ENCODE measurements around the gene PARP12. TPM values are rescaled to one million over a fixed set of nuclear protein-coding genes. Genes with fewer than 3 reads are reported as not detected.

The PARP12 gene
- total and polyA plus RNA-seq, 4 donors: 30.0 to 56.8 (median 47.6) TPM

- Histone ChIP-seq H3K9me3 (ENCODE audit: control insufficient read depth in 4 of 4, insufficient read depth in 3 of 4, low read length in 3 of 4) (no peaks in the 10 kb centered on the region), H3K4me3 (no peak overlapping the region), H3K27me3 (ENCODE audit: control insufficient read depth in 3 of 3, insufficient read depth in 3 of 3, low read length in 2 of 3) (no peaks in the 10 kb centered on the region), H3K36me3 (ENCODE audit: control insufficient read depth in 4 of 4, insufficient read depth in 4 of 4, low read length in 4 of 4) (peaks cover 0 to 12% (median 0%) of the 10 kb centered on the region in 4 donors), H3K27ac (ENCODE audit: low read depth in 1 of 2, low read length in 1 of 2) (no peak overlapping the region), H3K4me1 (ENCODE audit: control insufficient read depth in 5 of 5, insufficient read depth in 5 of 5, low read length in 5 of 5) (no peaks in the 10 kb centered on the region), H3K9ac (ENCODE audit: insufficient read depth in 1 of 2, low read length in 2 of 2) (no peak overlapping the region)
- WGBS, 2 donors: 82 to 91% methylated on average over 15 of the region's 15 CpGs
- no peak for TF ChIP-seq CTCF (IDR thresholded peaks at IDR 0.05; ENCODE audit: control extremely low read depth, extremely low read depth)
- peak in 1 of 3 donors; percentile 11 for DNase-seq
- no peak for ATAC-seq (ENCODE audit: insufficient read depth, low FRiP score)
Measured at GRCh38 chr7:140017543-140017942, 45.2 kb downstream of the PARP12 start.

GRCh38 chr7:140017034-140017433, 45.7 kb downstream of the PARP12 start:
- H3K9me3 ChIP-seq (ENCODE audit: control insufficient read depth in 4 of 4, insufficient read depth in 3 of 4, low read length in 3 of 4): no peaks in the 10 kb centered on the region
- DNase-seq: peak in 1 of 3 donors; percentile 11

GRCh38 chr7:140016540-140016939, 46.2 kb downstream of the PARP12 start:
- no peak overlapping the region for H3K9ac ChIP-seq (ENCODE audit: insufficient read depth in 1 of 2, low read length in 2 of 2)
- DNase-seq: peak in 1 of 3 donors; percentile 9
- ATAC-seq (ENCODE audit: insufficient read depth, low FRiP score): no peak
- no peak overlapping the region for H3K27ac ChIP-seq (ENCODE audit: low read depth in 1 of 2, low read length in 1 of 2)
- H3K27me3 ChIP-seq (ENCODE audit: control insufficient read depth in 3 of 3, insufficient read depth in 3 of 3, low read length in 2 of 3): no peaks in the 10 kb centered on the region
- 89 to 92% methylated on average over 9 of the region's 9 CpGs for WGBS, 2 donors
- no peaks in the 10 kb centered on the region for H3K9me3 ChIP-seq (ENCODE audit: control insufficient read depth in 4 of 4, insufficient read depth in 3 of 4, low read length in 3 of 4)
- no peak overlapping the region for H3K4me3 ChIP-seq
- H3K4me1 ChIP-seq (ENCODE audit: control insufficient read depth in 5 of 5, insufficient read depth in 5 of 5, low read length in 5 of 5): no peaks in the 10 kb centered on the region
- no peak for TF ChIP-seq CTCF (IDR thresholded peaks at IDR 0.05; ENCODE audit: control extremely low read depth, extremely low read depth)
- H3K36me3 ChIP-seq (ENCODE audit: control insufficient read depth in 4 of 4, insufficient read depth in 4 of 4, low read length in 4 of 4): peaks cover 0 to 4% (median 0%) of the 10 kb centered on the region in 4 donors

More at GRCh38 chr7:140017034-140017433, 45.7 kb downstream of the PARP12 start:
- H3K27me3 ChIP-seq (ENCODE audit: control insufficient read depth in 3 of 3, insufficient read depth in 3 of 3, low read length in 2 of 3): no peaks in the 10 kb centered on the region
- no peak overlapping the region for H3K9ac ChIP-seq (ENCODE audit: insufficient read depth in 1 of 2, low read length in 2 of 2)
- no peaks in the 10 kb centered on the region for H3K4me1 ChIP-seq (ENCODE audit: control insufficient read depth in 5 of 5, insufficient read depth in 5 of 5, low read length in 5 of 5)
- H3K27ac ChIP-seq (ENCODE audit: low read depth in 1 of 2, low read length in 1 of 2): no peak overlapping the region
- 82 to 88% methylated on average over 7 of the region's 7 CpGs for WGBS, 2 donors
- no peak for ATAC-seq (ENCODE audit: insufficient read depth, low FRiP score)
- TF ChIP-seq CTCF (IDR thresholded peaks at IDR 0.05; ENCODE audit: control extremely low read depth, extremely low read depth): no peak
- H3K4me3 ChIP-seq: no peak overlapping the region
- H3K36me3 ChIP-seq (ENCODE audit: control insufficient read depth in 4 of 4, insufficient read depth in 4 of 4, low read length in 4 of 4): peaks cover 0 to 7% (median 0%) of the 10 kb centered on the region in 4 donors

- Histone ChIP-seq H3K27me3 (ENCODE audit: control insufficient read depth in 3 of 3, insufficient read depth in 3 of 3, low read length in 2 of 3) (no peaks in the 10 kb centered on the region), H3K9ac (ENCODE audit: insufficient read depth in 1 of 2, low read length in 2 of 2) (no peak overlapping the region), H3K36me3 (ENCODE audit: control insufficient read depth in 4 of 4, insufficient read depth in 4 of 4, low read length in 4 of 4) (peaks cover 0 to 4% (median 0%) of the 10 kb centered on the region in 4 donors), H3K27ac (ENCODE audit: low read depth in 1 of 2, low read length in 1 of 2) (no peak overlapping the region), H3K4me3 (no peak overlapping the region), H3K9me3 (ENCODE audit: control insufficient read depth in 4 of 4, insufficient read depth in 3 of 4, low read length in 3 of 4) (no peaks in the 10 kb centered on the region), H3K4me1 (ENCODE audit: control insufficient read depth in 5 of 5, insufficient read depth in 5 of 5, low read length in 5 of 5) (no peaks in the 10 kb centered on the region)
- 91 to 94% methylated on average over 11 of the region's 11 CpGs for WGBS, 2 donors
- no peak for TF ChIP-seq CTCF (IDR thresholded peaks at IDR 0.05; ENCODE audit: control extremely low read depth, extremely low read depth)
- DNase-seq: peak in 1 of 3 donors; percentile 3
- ATAC-seq (ENCODE audit: insufficient read depth, low FRiP score): no peak
Measured at GRCh38 chr7:140015471-140015970, 47.2 kb downstream of the PARP12 start.

All from lung (tissue), 12 donors.